GM18499 (cell line): ENCODE measurements around the gene TNFRSF12A.

ENCODE experiments used
- ATAC-seq: cut with Tn5 transposase; IDR thresholded peaks from one replicate; pipeline ENCODE4 v1.9.1; 2021; ENCODE audit warnings: moderate number of reproducible peaks; ENCODE audit not compliant: insufficient read depth, unreplicated experiment

Gene TNFRSF12A

GRCh38 chr16:3020247-3020603 is at the start of gene TNFRSF12A:
Gene TNFRSF12A, plus strand, starts transcription at chr16:3020368. Its CDS starts 30 bp downstream, at chr16:3020398.
- ATAC-seq: no peak

GRCh38 chr16:2970563-2970962 is 49.6 kb upstream of the TNFRSF12A start:
- ATAC-seq: no peak

GRCh38 chr16:2971134-2971984 is 48.8 kb upstream of the TNFRSF12A start:
- ATAC-seq: no peak

- no peak for ATAC-seq
These were observed 48.0 kb upstream of the TNFRSF12A start for GRCh38 chr16:2971985-2972784.

GRCh38 chr16:2973093-2973492 is 47.1 kb upstream of the TNFRSF12A start:
- ATAC-seq: no peak

GRCh38 chr16:2973605-2974318 is 46.4 kb upstream of the TNFRSF12A start:
- no peak for ATAC-seq

GRCh38 chr16:2974319-2975056 is 45.7 kb upstream of the TNFRSF12A start:
- no peak for ATAC-seq

- ATAC-seq: no peak
These were observed 44.9 kb upstream of the TNFRSF12A start for GRCh38 chr16:2975161-2975795.

- no peak for ATAC-seq
These were observed 44.0 kb upstream of the TNFRSF12A start for GRCh38 chr16:2976201-2976600.

- no peak for ATAC-seq
These were observed 43.5 kb upstream of the TNFRSF12A start for GRCh38 chr16:2976673-2977072.

- no peak for ATAC-seq
These were observed 42.7 kb upstream of the TNFRSF12A start for GRCh38 chr16:2977440-2977839.

GRCh38 chr16:2979669-2980226 is 40.4 kb upstream of the TNFRSF12A start:
- no peak for ATAC-seq

GRCh38 chr16:2980227-2981176 is 39.7 kb upstream of the TNFRSF12A start, which contains the start of gene PKMYT1:
Gene PKMYT1, minus strand, starts transcription at chr16:2980446. Its CDS starts 789 bp downstream, at chr16:2979657.
- no peak for ATAC-seq

GRCh38 chr16:2981177-2981898 is 38.8 kb upstream of the TNFRSF12A start:
- ATAC-seq: no peak

- ATAC-seq: no peak
These were observed 38.3 kb upstream of the TNFRSF12A start for GRCh38 chr16:2981899-2982250.

- ATAC-seq: no peak
These were observed 37.8 kb upstream of the TNFRSF12A start for GRCh38 chr16:2982402-2982801.

GRCh38 chr16:2983706-2984136 is 36.4 kb upstream of the TNFRSF12A start:
- ATAC-seq: no peak

- no peak for ATAC-seq
These were observed 34.7 kb upstream of the TNFRSF12A start for GRCh38 chr16:2985462-2985861.
